ENCODE results near the gene CLIC4.
"Not testable (repeated sequence)": the region's sequence is repeated elsewhere in the genome, so short reads cannot be mapped to it uniquely, and the experiment has no call there.

The CLIC4 gene

DNA sequence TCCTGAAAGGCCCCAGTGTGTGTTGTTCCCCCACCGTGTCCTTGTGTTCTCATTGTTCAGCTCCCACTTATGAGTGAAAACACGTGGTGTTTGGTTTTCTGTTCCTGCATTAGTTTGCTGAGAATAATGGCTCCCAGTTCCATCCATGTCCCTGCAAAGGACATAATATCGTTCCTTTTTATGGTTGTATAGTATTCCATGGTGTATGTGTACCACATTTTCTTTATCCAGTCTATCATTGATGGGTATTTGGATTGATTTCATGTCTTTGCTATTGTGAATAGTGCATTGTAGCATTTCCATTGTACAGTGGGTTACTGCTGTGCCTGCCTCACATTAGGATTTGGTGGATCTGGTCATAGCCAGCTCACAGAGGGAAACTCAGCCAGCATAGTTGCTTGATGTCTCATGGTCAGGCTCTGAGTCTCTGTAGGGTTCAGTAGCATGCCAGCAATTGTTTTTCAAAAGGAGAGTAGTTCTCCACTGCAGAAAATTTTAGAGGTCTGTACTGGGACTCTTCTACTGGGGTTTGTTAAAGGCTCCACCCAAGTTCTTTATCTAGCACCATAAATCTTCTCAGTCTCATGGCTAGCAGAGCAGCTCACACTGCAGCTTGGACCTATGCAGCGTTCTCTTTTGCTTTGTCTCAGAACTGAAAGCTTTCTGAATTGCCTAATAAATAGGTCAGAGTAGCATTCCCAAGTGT is 143.9 kb downstream of the CLIC4 start:
- no peak for ATAC-seq
- TF ChIP-seq, protein P1, sequence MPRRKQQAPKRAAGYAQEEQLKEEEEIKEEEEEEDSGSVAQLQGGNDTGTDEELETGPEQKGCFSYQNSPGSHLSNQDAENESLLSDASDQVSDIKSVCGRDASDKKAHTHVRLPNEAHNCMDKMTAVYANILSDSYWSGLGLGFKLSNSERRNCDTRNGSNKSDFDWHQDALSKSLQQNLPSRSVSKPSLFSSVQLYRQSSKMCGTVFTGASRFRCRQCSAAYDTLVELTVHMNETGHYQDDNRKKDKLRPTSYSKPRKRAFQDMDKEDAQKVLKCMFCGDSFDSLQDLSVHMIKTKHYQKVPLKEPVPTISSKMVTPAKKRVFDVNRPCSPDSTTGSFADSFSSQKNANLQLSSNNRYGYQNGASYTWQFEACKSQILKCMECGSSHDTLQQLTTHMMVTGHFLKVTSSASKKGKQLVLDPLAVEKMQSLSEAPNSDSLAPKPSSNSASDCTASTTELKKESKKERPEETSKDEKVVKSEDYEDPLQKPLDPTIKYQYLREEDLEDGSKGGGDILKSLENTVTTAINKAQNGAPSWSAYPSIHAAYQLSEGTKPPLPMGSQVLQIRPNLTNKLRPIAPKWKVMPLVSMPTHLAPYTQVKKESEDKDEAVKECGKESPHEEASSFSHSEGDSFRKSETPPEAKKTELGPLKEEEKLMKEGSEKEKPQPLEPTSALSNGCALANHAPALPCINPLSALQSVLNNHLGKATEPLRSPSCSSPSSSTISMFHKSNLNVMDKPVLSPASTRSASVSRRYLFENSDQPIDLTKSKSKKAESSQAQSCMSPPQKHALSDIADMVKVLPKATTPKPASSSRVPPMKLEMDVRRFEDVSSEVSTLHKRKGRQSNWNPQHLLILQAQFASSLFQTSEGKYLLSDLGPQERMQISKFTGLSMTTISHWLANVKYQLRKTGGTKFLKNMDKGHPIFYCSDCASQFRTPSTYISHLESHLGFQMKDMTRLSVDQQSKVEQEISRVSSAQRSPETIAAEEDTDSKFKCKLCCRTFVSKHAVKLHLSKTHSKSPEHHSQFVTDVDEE (CRISPR knock-in tag; IDR thresholded peaks at IDR 0.05): no peak
- TF ChIP-seq ZNF565 (CRISPR knock-in tag; conservative IDR thresholded peaks at IDR 0.05; ENCODE audit: low read depth) (no peak), ZFP30 (CRISPR knock-in tag; IDR thresholded peaks at IDR 0.05) (no peak), ISL1 (CRISPR knock-in tag; IDR thresholded peaks at IDR 0.05) (no peak), CSDC2 (CRISPR knock-in tag; IDR thresholded peaks at IDR 0.05) (no peak)
- TF ChIP-seq, protein P2, sequence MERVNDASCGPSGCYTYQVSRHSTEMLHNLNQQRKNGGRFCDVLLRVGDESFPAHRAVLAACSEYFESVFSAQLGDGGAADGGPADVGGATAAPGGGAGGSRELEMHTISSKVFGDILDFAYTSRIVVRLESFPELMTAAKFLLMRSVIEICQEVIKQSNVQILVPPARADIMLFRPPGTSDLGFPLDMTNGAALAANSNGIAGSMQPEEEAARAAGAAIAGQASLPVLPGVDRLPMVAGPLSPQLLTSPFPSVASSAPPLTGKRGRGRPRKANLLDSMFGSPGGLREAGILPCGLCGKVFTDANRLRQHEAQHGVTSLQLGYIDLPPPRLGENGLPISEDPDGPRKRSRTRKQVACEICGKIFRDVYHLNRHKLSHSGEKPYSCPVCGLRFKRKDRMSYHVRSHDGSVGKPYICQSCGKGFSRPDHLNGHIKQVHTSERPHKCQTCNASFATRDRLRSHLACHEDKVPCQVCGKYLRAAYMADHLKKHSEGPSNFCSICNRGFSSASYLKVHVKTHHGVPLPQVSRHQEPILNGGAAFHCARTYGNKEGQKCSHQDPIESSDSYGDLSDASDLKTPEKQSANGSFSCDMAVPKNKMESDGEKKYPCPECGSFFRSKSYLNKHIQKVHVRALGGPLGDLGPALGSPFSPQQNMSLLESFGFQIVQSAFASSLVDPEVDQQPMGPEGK (CRISPR knock-in tag; IDR thresholded peaks at IDR 0.05; ENCODE audit: borderline replicate concordance): no peak
- TF ChIP-seq, protein P3, sequence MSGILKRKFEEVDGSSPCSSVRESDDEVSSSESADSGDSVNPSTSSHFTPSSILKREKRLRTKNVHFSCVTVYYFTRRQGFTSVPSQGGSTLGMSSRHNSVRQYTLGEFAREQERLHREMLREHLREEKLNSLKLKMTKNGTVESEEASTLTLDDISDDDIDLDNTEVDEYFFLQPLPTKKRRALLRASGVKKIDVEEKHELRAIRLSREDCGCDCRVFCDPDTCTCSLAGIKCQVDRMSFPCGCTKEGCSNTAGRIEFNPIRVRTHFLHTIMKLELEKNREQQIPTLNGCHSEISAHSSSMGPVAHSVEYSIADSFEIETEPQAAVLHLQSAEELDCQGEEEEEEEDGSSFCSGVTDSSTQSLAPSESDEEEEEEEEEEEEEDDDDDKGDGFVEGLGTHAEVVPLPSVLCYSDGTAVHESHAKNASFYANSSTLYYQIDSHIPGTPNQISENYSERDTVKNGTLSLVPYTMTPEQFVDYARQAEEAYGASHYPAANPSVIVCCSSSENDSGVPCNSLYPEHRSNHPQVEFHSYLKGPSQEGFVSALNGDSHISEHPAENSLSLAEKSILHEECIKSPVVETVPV (CRISPR knock-in tag; IDR thresholded peaks at IDR 0.05): no peak
- TF ChIP-seq, protein P4, sequence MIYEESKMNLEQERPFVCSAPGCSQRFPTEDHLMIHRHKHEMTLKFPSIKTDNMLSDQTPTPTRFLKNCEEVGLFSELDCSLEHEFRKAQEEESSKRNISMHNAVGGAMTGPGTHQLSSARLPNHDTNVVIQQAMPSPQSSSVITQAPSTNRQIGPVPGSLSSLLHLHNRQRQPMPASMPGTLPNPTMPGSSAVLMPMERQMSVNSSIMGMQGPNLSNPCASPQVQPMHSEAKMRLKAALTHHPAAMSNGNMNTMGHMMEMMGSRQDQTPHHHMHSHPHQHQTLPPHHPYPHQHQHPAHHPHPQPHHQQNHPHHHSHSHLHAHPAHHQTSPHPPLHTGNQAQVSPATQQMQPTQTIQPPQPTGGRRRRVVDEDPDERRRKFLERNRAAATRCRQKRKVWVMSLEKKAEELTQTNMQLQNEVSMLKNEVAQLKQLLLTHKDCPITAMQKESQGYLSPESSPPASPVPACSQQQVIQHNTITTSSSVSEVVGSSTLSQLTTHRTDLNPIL (CRISPR knock-in tag; IDR thresholded peaks at IDR 0.05; ENCODE audit: low read depth): no peak

DNA sequence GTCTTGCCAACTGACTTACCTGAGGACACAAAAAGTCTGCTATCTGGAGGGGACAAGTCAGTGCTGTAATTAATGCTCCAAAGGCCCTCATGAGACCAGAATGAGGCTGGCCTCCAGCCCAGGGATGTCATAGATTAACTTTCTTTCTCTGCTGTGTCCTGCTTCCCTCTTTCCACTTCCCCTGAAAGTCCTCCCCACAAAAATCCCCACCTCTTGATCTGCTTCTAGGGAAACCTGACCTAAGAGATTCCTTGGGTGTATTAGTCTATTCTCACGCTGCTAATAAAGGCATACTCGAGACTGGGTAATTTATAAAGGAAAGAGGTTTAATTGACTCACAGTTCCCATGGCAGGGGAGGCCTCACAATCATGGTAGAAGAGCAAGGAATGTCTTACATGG is 145.6 kb downstream of the CLIC4 start:
- TF ChIP-seq ZFP30 (CRISPR knock-in tag; IDR thresholded peaks at IDR 0.05) (no peak), ZFP3 (CRISPR knock-in tag; IDR thresholded peaks at IDR 0.05) (no peak), TCF4 (CRISPR knock-in tag; IDR thresholded peaks at IDR 0.05; ENCODE audit: borderline replicate concordance) (no peak), ESRRG (CRISPR knock-in tag; IDR thresholded peaks at IDR 0.05) (no peak), ARNTL (CRISPR knock-in tag; IDR thresholded peaks at IDR 0.05; ENCODE audit: borderline replicate concordance, low read depth) (no peak), ISL1 (CRISPR knock-in tag; IDR thresholded peaks at IDR 0.05) (no peak), SNAI2 (CRISPR knock-in tag; IDR thresholded peaks at IDR 0.05) (no peak), TOX (CRISPR knock-in tag; IDR thresholded peaks at IDR 0.05; ENCODE audit: borderline replicate concordance) (no peak), OSR1 (CRISPR knock-in tag; IDR thresholded peaks at IDR 0.05) (no peak), PPARA (CRISPR knock-in tag; IDR thresholded peaks at IDR 0.05; ENCODE audit: borderline replicate concordance) (no peak), ZNF8 (CRISPR knock-in tag; IDR thresholded peaks at IDR 0.05) (no peak), ZNF565 (CRISPR knock-in tag; conservative IDR thresholded peaks at IDR 0.05; ENCODE audit: low read depth) (no peak), BACH2 (CRISPR knock-in tag; IDR thresholded peaks at IDR 0.05; ENCODE audit: borderline replicate concordance) (no peak), RARB (CRISPR knock-in tag; IDR thresholded peaks at IDR 0.05) (no peak), ZC3H10 (CRISPR knock-in tag; IDR thresholded peaks at IDR 0.05) (no peak), CSDC2 (CRISPR knock-in tag; IDR thresholded peaks at IDR 0.05) (no peak)
- TF ChIP-seq, protein P4 (CRISPR knock-in tag; IDR thresholded peaks at IDR 0.05; ENCODE audit: low read depth): no peak
- no peak for ATAC-seq

DNA sequence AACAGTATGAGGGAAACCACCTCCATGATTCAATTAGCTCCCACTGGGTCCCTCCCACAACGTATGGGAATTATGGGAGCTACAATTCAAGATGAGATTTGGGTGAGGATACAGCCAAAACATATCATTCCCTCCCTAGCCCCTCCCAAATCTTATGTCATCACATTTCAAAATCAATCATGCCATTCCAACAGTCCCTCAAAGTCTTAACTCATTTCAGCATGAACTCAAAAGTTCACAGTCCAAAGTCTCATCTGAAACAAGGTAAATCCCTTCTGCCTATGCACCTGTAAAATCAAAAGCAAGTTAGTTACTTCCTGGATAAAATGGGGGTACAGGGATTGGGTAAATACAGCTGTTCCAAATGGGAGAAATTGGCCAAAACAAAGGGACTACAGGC is 146.1 kb downstream of the CLIC4 start:
- not testable (repeated sequence) for ATAC-seq
